Astrocyte (in vitro differentiated cells and primary cell): ENCODE results near the gene ATP2B2. TPM values are rescaled to one million over a fixed set of nuclear protein-coding genes. Genes with fewer than 3 reads are reported as not detected.

ENCODE experiments used
- DNase-seq: peaks from one replicate; pipeline ENCODE4 v3.0.0-alpha.2; 2010; ENCODE audit warnings: low read depth
- FAIRE-seq: peaks from 2 replicates; lab custom pipeline; 2011; peaks lifted over from hg19 to GRCh38; lab: Jason Lieb, UNC
- H2AFZ ChIP-seq: 2 replicates; pipeline ENCODE4 v1.6.0; 2012; ENCODE audit warnings: low read depth, low read length, inconsistent platforms
- H3K27ac ChIP-seq: 2 replicates; pipeline ENCODE4 v1.5.1; 2011; ENCODE audit warnings: low read depth, low read length, inconsistent platforms
- H3K27me3 ChIP-seq: 2 replicates; pipeline ENCODE4 v1.6.0; 2011; ENCODE audit warnings: low read length, inconsistent platforms; ENCODE audit not compliant: insufficient read depth
- H3K36me3 ChIP-seq: 2 replicates; pipeline ENCODE4 v1.5.1; 2011; ENCODE audit warnings: low read length, inconsistent platforms; ENCODE audit not compliant: insufficient read depth
- H3K4me1 ChIP-seq: 2 replicates; pipeline ENCODE4 v1.5.1; 2011; ENCODE audit warnings: low read length, inconsistent platforms; ENCODE audit not compliant: insufficient read depth
- H3K4me2 ChIP-seq: 2 replicates; pipeline ENCODE4 v1.6.0; 2012; ENCODE audit warnings: low read length, inconsistent platforms
- H3K4me3 ChIP-seq: 2 replicates; pipeline ENCODE4 v1.5.1; 2011; ENCODE audit warnings: low read depth, mild to moderate bottlenecking, low read length, inconsistent platforms; ENCODE audit not compliant: insufficient read depth
- H3K79me2 ChIP-seq: 2 replicates; pipeline ENCODE4 v1.6.0; 2012; ENCODE audit warnings: mild to moderate bottlenecking, low read length, inconsistent platforms; ENCODE audit not compliant: insufficient read depth
- H3K9ac ChIP-seq: 2 replicates; pipeline ENCODE4 v1.6.0; 2012; ENCODE audit warnings: mild to moderate bottlenecking, low read length, inconsistent platforms
- H3K9me3 ChIP-seq: 2 replicates; pipeline ENCODE4 v1.5.1; 2012; ENCODE audit warnings: low read depth, mild to moderate bottlenecking, low read length, inconsistent platforms; ENCODE audit not compliant: insufficient read depth
- H4K20me1 ChIP-seq: 2 replicates; pipeline ENCODE4 v1.6.0; 2012; ENCODE audit warnings: low read length, inconsistent platforms; ENCODE audit not compliant: insufficient read depth
- H3K27ac Mint-ChIP-seq: one replicate; pipeline ENCODE4 v1.8.0; 2021; ENCODE audit warnings: mild to moderate bottlenecking, mixed read lengths; ENCODE audit not compliant: unreplicated experiment
- H3K27me3 Mint-ChIP-seq: one replicate; pipeline ENCODE4 v1.8.0; 2021; ENCODE audit warnings: low read depth, mixed read lengths; ENCODE audit not compliant: unreplicated experiment
- H3K36me3 Mint-ChIP-seq: one replicate; pipeline ENCODE4 v1.8.0; 2021; ENCODE audit warnings: low read depth, mixed read lengths; ENCODE audit not compliant: unreplicated experiment
- H3K4me1 Mint-ChIP-seq: one replicate; pipeline ENCODE4 v1.8.0; 2021; ENCODE audit warnings: low read depth, mixed read lengths; ENCODE audit not compliant: unreplicated experiment
- H3K4me3 Mint-ChIP-seq: one replicate; pipeline ENCODE4 v1.8.0; 2021; ENCODE audit warnings: mild to moderate bottlenecking, moderate library complexity, mixed read lengths; ENCODE audit not compliant: unreplicated experiment
- H3K9me3 Mint-ChIP-seq: one replicate; pipeline ENCODE4 v1.8.0; 2021; ENCODE audit warnings: mild to moderate bottlenecking, mixed read lengths; ENCODE audit not compliant: unreplicated experiment
- CTCF ChIP-seq: IDR thresholded peaks from 2 replicates; pipeline ENCODE4 v1.5.1; 2011; ENCODE audit warnings: low read depth, mild to moderate bottlenecking, inconsistent platforms, low read length, moderate library complexity; ENCODE audit not compliant: insufficient read depth
- EZH2 ChIP-seq: IDR thresholded peaks from 2 replicates; pipeline ENCODE4 v1.6.1; 2012; ENCODE audit warnings: mild to moderate bottlenecking, low read length, inconsistent platforms; ENCODE audit not compliant: insufficient read depth
- total RNA-seq: library from RNA; stranded (reverse); gene quantifications from 2 replicates; pipeline ENCODE4 v1.2.1, GENCODE V29; 2021

ATP2B2 gene
- total RNA-seq, 1 donor from 2014 or later, result 0.05 TPM

- peaks cover 70% of the 10 kb centered on the region for H3K27me3 Mint-ChIP-seq
- Histone ChIP-seq H3K9me3 (no peaks in the 10 kb centered on the region), H3K27ac (no peak overlapping the region), H4K20me1 (no peaks in the 10 kb centered on the region), H3K79me2 (no peaks in the 10 kb centered on the region), H3K4me2 (no peak overlapping the region), H3K9ac (no peak overlapping the region), H3K27me3 (peaks cover 5% of the 10 kb centered on the region), H3K4me1 (no peaks in the 10 kb centered on the region), H2AFZ (no peak overlapping the region), H3K4me3 (no peak overlapping the region), H3K36me3 (no peaks in the 10 kb centered on the region)
- H3K4me1 Mint-ChIP-seq, result no peaks in the 10 kb centered on the region
- H3K4me3 Mint-ChIP-seq, result no peak overlapping the region
- FAIRE-seq, result no peak
- H3K27ac Mint-ChIP-seq, result no peak overlapping the region
- H3K36me3 Mint-ChIP-seq, result no peaks in the 10 kb centered on the region
- no peak for TF ChIP-seq CTCF
- no peak for TF ChIP-seq EZH2
- H3K9me3 Mint-ChIP-seq, result no peaks in the 10 kb centered on the region
- DNase-seq, result no peak
These were observed 17.3 kb downstream of the ATP2B2 start for GRCh38 chr3:10487988-10488633.

DNA sequence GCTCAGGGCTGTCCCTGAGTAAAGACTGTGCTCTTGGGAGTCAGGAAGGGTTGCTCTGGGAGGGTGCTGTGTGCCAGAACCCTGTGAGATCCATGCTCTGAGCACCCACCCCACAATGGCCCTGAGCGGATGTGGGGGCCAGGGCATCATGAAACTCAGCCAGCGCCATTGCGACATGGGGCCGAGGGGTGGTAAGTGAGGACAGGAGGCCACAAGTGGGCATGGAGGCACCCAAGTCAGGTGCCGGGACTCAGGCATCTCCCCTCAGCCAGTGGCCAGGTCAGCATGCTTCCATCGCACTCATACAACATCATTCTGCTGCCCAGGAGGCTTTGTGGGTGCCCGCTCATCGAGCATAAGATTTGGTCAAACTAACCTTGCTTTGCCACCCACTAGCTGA, 19.6 kb downstream of the ATP2B2 start:
- peaks cover 4% of the 10 kb centered on the region for H3K27me3 ChIP-seq
- Mint-ChIP-seq H3K4me1 (no peaks in the 10 kb centered on the region), H3K36me3 (no peaks in the 10 kb centered on the region), H3K9me3 (peaks cover 2% of the 10 kb centered on the region), H3K4me3 (no peak overlapping the region), H3K27ac (no peak overlapping the region), H3K27me3 (peaks cover 67% of the 10 kb centered on the region)
- no peaks in the 10 kb centered on the region for H4K20me1 ChIP-seq
- TF ChIP-seq CTCF (no peak), EZH2 (no peak)
- H3K9ac ChIP-seq, result no peak overlapping the region
- no peak overlapping the region for H3K4me2 ChIP-seq
- DNase-seq (no peak), FAIRE-seq (no peak)
- no peaks in the 10 kb centered on the region for H3K36me3 ChIP-seq
- no peak overlapping the region for H2AFZ ChIP-seq
- no peaks in the 10 kb centered on the region for H3K79me2 ChIP-seq
- no peak overlapping the region for H3K4me3 ChIP-seq
- no peaks in the 10 kb centered on the region for H3K4me1 ChIP-seq
- no peak overlapping the region for H3K27ac ChIP-seq
- no peaks in the 10 kb centered on the region for H3K9me3 ChIP-seq

DNA sequence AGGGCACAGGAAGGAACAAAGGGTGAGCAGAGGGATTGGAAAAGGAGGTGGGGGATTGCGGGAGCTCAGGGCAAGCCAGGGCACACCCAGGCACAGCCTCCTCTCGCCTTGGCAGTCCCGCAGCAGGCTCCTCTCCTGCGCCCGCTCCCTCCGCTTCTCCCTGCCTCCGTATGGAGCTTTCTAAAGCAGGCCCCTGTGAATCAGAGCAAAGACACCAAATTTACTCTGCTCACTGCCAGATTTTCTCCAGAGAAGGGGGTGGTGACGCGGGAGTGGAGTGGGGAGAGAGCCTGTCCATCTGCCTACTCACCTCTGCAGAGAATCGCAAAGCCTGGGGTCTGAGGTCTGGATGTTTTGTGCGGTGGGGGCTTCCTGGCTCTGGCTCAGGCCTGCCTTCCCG, 20.0 kb downstream of the ATP2B2 start:
- Histone ChIP-seq H3K79me2 (no peaks in the 10 kb centered on the region), H3K27me3 (peaks cover 4% of the 10 kb centered on the region), H3K9me3 (no peaks in the 10 kb centered on the region), H3K27ac (no peak overlapping the region), H4K20me1 (no peaks in the 10 kb centered on the region), H2AFZ (no peak overlapping the region), H3K9ac (no peak overlapping the region), H3K4me3 (no peak overlapping the region), H3K4me1 (no peaks in the 10 kb centered on the region), H3K4me2 (no peak overlapping the region), H3K36me3 (no peaks in the 10 kb centered on the region)
- Mint-ChIP-seq H3K27me3 (peaks cover 71% of the 10 kb centered on the region), H3K27ac (no peak overlapping the region), H3K36me3 (no peaks in the 10 kb centered on the region), H3K4me1 (no peaks in the 10 kb centered on the region), H3K9me3 (peaks cover 2% of the 10 kb centered on the region), H3K4me3 (no peak overlapping the region)
- FAIRE-seq (no peak), DNase-seq (no peak)
- TF ChIP-seq EZH2 (no peak), CTCF (no peak)
